Measurements from ENCODE around the gene KLF9. TPM values are rescaled to one million over a fixed set of nuclear protein-coding genes. Genes with fewer than 3 reads are reported as not detected.

KLF9 gene
- polyA plus RNA-seq, 1 of the 3 experiments (the other 2 are of a cell fraction) = 5.8 TPM

DNA sequence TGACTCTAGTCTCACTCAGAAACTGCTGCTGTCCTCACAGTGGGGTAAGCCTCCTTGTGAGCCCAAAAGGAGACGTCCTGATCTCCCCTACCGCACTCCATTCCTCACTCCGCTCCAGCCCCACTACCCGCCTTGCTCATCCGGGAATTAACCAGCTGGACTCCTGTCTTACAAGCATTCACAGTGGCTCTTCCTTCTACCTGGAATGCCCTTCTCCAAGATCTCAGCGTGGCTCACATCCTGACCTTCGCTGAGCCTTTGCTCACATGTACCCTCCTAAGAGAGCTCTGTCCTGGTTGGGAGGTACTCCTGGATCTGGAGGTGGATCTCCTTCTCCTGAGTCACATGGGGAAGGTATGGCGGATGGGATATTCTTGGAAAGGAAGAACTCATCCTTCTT lies 10.7 kb upstream of the KLF9 start:
- Histone ChIP-seq H3F3A (replicated peaks; ENCODE audit: insufficient read depth) (peaks cover 15% of the 10 kb centered on the region), H3K9me3 (no peaks in the 10 kb centered on the region), H3K79me2 (ENCODE audit: insufficient read depth) (no peaks in the 10 kb centered on the region), H3K4me3 (ENCODE audit: low read depth in 2 of 2, low read length in 1 of 2) (no peak overlapping the region), H3K9ac (no peak overlapping the region), H2AFZ (ENCODE audit: low read depth) (no peak overlapping the region), H3K36me3 (replicated peaks in 1 of 2; ENCODE audit: control insufficient read depth in 1 of 2, insufficient read depth in 2 of 2, low read length in 1 of 2) (no peaks in the 10 kb centered on the region), H4K20me1 (ENCODE audit: insufficient read depth) (no peaks in the 10 kb centered on the region), H3K4me1 (ENCODE audit: control insufficient read depth in 1 of 2, insufficient read depth in 2 of 2, low read depth in 1 of 2, low read length in 1 of 2) (peaks cover 8 to 14% of the 10 kb centered on the region in 2 experiments), H3K27ac (ENCODE audit: low read depth in 2 of 2, low read length in 1 of 2) (no peak overlapping the region), H3K27me3 (ENCODE audit: insufficient read depth) (no peaks in the 10 kb centered on the region), H3K4me2 (no peak overlapping the region), H3K9me2 (no peaks in the 10 kb centered on the region)
- 69% methylated on average over 8 of the region's 8 CpGs for WGBS (ENCODE audit: low lambda C conversion rate)
- DNase-seq = no peak
- ChIA-PET POLR2A (no interaction called here), CTCF (no interaction called here)
- TF ChIP-seq, protein P1, sequence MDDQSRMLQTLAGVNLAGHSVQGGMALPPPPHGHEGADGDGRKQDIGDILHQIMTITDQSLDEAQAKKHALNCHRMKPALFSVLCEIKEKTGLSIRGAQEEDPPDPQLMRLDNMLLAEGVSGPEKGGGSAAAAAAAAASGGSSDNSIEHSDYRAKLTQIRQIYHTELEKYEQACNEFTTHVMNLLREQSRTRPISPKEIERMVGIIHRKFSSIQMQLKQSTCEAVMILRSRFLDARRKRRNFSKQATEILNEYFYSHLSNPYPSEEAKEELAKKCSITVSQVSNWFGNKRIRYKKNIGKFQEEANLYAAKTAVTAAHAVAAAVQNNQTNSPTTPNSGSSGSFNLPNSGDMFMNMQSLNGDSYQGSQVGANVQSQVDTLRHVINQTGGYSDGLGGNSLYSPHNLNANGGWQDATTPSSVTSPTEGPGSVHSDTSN (IDR thresholded peaks at IDR 0.05) = no peak

DNA sequence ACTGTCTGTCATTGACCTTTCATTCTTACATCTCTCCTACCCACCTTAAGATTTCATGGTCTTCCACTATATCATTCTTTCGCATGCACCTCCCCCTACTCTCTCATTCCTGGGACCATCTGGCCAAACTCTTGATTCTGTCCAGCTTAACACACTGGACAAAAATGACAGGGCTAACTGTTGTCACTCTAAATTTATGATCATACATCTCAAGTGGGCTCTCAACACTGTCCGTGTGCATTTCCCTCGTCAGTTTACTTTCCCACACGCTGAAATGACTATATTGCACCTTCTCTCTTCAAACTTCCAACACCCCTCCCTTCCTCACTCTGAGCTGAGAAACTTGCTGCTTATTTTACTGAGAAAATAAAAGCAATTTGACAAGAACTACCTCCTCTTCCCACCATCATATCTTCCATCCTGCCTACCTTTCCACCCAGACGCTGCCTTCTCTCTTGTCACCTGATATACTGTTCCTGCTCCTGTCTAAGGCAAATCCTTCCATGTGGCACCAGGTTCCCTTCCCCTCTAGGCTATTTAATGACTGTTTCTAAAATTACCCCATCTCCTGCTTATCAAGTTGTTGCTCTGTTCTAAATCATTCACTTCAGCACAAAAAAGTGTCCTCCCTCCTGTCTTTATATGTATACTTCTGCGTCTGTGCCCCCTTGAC lies 8.1 kb upstream of the KLF9 start:
- ChIA-PET CTCF (interaction anchor here (1.5 to 2.4 kb wide), 3 partner anchors 62 to 180 kb away, joined by 4 to 12 read pairs (median 11); no protein-coding TSS in a partner anchor), POLR2A (no interaction called here)
- no peak overlapping the region for H2AFZ ChIP-seq (ENCODE audit: low read depth)
- H4K20me1 ChIP-seq (ENCODE audit: insufficient read depth) = no peaks in the 10 kb centered on the region
- H3F3A ChIP-seq (replicated peaks; ENCODE audit: insufficient read depth) = peaks cover 30% of the 10 kb centered on the region
- no peaks in the 10 kb centered on the region for H3K9me2 ChIP-seq
- H3K9me3 ChIP-seq = no peaks in the 10 kb centered on the region
- H3K4me3 ChIP-seq (ENCODE audit: low read depth in 2 of 2, low read length in 1 of 2) = no peak overlapping the region
- H3K27me3 ChIP-seq (ENCODE audit: insufficient read depth) = no peaks in the 10 kb centered on the region
- H3K9ac ChIP-seq = no peak overlapping the region
- H3K4me1 ChIP-seq (ENCODE audit: control insufficient read depth in 1 of 2, insufficient read depth in 2 of 2, low read depth in 1 of 2, low read length in 1 of 2) = peaks cover 15 to 21% of the 10 kb centered on the region in 2 experiments
- no peaks in the 10 kb centered on the region for H3K79me2 ChIP-seq (ENCODE audit: insufficient read depth)
- no peak for DNase-seq
- H3K27ac ChIP-seq (ENCODE audit: low read depth in 2 of 2, low read length in 1 of 2) = no peak overlapping the region
- H3K4me2 ChIP-seq = no peak overlapping the region
- no peaks in the 10 kb centered on the region for H3K36me3 ChIP-seq (replicated peaks in 1 of 2; ENCODE audit: control insufficient read depth in 1 of 2, insufficient read depth in 2 of 2, low read length in 1 of 2)
- 93% methylated on average over 6 of the region's 6 CpGs for WGBS (ENCODE audit: low lambda C conversion rate)
- TF ChIP-seq NRF1 (IDR thresholded peaks at IDR 0.05; ENCODE audit: low read depth, low read length) = no peak
- no peak for TF ChIP-seq MAX (IDR thresholded peaks at IDR 0.05; ENCODE audit: low read depth)
- no peak for TF ChIP-seq MXI1 (IDR thresholded peaks at IDR 0.05; ENCODE audit: low read depth, low read length)
- TF ChIP-seq ELF1 (IDR thresholded peaks at IDR 0.05) = no peak
- TF ChIP-seq USF1 (IDR thresholded peaks at IDR 0.05; ENCODE audit: borderline replicate concordance, low read depth) = no peak
- TF ChIP-seq REST (IDR thresholded peaks at IDR 0.05; ENCODE audit: low read depth, low read length) = no peak
- TF ChIP-seq ZBTB33 (IDR thresholded peaks at IDR 0.05; ENCODE audit: borderline replicate concordance, low read depth) = no peak
- TF ChIP-seq TAF1 (IDR thresholded peaks at IDR 0.05; ENCODE audit: borderline replicate concordance, low read depth, low read length) = no peak
- no peak for TF ChIP-seq EZH2phosphoT487 (IDR thresholded peaks at IDR 0.05; ENCODE audit: borderline replicate concordance, low read depth)
- no peak for TF ChIP-seq EP300 (IDR thresholded peaks at IDR 0.05; ENCODE audit: borderline replicate concordance in 1 of 2, low read depth in 1 of 2, low read length in 1 of 2)
- no peak for TF ChIP-seq MEF2A (IDR thresholded peaks at IDR 0.05; ENCODE audit: borderline replicate concordance, low read depth)
- TF ChIP-seq, protein P2, sequence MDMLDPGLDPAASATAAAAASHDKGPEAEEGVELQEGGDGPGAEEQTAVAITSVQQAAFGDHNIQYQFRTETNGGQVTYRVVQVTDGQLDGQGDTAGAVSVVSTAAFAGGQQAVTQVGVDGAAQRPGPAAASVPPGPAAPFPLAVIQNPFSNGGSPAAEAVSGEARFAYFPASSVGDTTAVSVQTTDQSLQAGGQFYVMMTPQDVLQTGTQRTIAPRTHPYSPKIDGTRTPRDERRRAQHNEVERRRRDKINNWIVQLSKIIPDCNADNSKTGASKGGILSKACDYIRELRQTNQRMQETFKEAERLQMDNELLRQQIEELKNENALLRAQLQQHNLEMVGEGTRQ (IDR thresholded peaks at IDR 0.05; ENCODE audit: borderline replicate concordance, low read depth, low read length) = no peak
- TF ChIP-seq, protein P3, sequence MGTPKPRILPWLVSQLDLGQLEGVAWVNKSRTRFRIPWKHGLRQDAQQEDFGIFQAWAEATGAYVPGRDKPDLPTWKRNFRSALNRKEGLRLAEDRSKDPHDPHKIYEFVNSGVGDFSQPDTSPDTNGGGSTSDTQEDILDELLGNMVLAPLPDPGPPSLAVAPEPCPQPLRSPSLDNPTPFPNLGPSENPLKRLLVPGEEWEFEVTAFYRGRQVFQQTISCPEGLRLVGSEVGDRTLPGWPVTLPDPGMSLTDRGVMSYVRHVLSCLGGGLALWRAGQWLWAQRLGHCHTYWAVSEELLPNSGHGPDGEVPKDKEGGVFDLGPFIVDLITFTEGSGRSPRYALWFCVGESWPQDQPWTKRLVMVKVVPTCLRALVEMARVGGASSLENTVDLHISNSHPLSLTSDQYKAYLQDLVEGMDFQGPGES (IDR thresholded peaks at IDR 0.05; ENCODE audit: low read depth, low read length) = no peak
- no peak for TF ChIP-seq SMC3 (IDR thresholded peaks at IDR 0.05; ENCODE audit: low read depth, low read length)
- no peak for TF ChIP-seq FOXM1 (IDR thresholded peaks at IDR 0.05; ENCODE audit: low read depth)
- no peak for TF ChIP-seq JUND (IDR thresholded peaks at IDR 0.05)
